ENCODE results near the gene ORM1. TPM values are rescaled to one million over a fixed set of nuclear protein-coding genes. Genes with fewer than 3 reads are reported as not detected.

ORM1 gene
- total and polyA plus RNA-seq, 7 experiments from 2014 or later, result 0.29 TPM; not detected in 6

- no peaks in the 10 kb centered on the region for H3K4me1 ChIP-seq (ENCODE audit: control insufficient read depth in 2 of 2, insufficient read depth in 2 of 2, low read length in 2 of 2)
- ChIA-PET CTCF (interaction anchor here (0.6 kb wide), 1 partner anchor 276 kb away, joined by 3 read pairs; no protein-coding TSS in a partner anchor), POLR2A (interaction anchor here (1.0 to 33.8 kb wide), 4 partner anchors 9 to 49 kb away, joined by 3 to 978 read pairs (median 6); partner anchors contain the start of gene AKNA)
- DNase-seq (no peak), ATAC-seq (no peak)
- Mint-ChIP-seq H3K9me3 (no peaks in the 10 kb centered on the region), H3K36me3 (peaks cover 9 to 67% (median 33%) of the 10 kb centered on the region in 5 donors), H3K4me1 (peaks cover 8 to 46% (median 20%) of the 10 kb centered on the region in 7 donors), H3K27me3 (no peaks in the 10 kb centered on the region), H3K27ac (peak overlapping the region in 6 of 9 donors; percentile 14 to 83 (median 56)), H3K4me3 (no peak overlapping the region)
- H3K27ac ChIP-seq (ENCODE audit: low read depth, low read length), result peak overlapping the region; percentile 37
- no peaks in the 10 kb centered on the region for H3K27me3 ChIP-seq (ENCODE audit: control insufficient read depth in 2 of 2, insufficient read depth in 2 of 2, low read length in 2 of 2)
- intact Hi-C loops (cut with micrococcal nuclease), result no loop called here
- H3K9me3 ChIP-seq (ENCODE audit: control insufficient read depth in 2 of 3, low read length in 3 of 3), result no peaks in the 10 kb centered on the region
- H3K4me3 ChIP-seq (ENCODE audit: low read length), result no peak overlapping the region
- H3K36me3 ChIP-seq (ENCODE audit: control insufficient read depth in 2 of 3, insufficient read depth in 3 of 3, low read length in 3 of 3), result peaks cover 55 to 98% (median 89%) of the 10 kb centered on the region in 3 experiments
Measured at GRCh38 chr9:114341991-114342390, 19.1 kb downstream of the ORM1 start.

- POLR2A ChIA-PET, result interaction anchor here (0.6 to 33.8 kb wide), 4 partner anchors 8 to 82 kb away, joined by 3 to 978 read pairs (median 6); partner anchors contain the start of gene AKNA
- no peak for DNase-seq
- intact Hi-C loops (cut with micrococcal nuclease), result no loop called here
Measured at GRCh38 chr9:114342755-114343440, 20.0 kb downstream of the ORM1 start.

GRCh38 chr9:114343471-114344187 is 20.7 kb downstream of the ORM1 start:
- Histone ChIP-seq H3K27me3 (ENCODE audit: control insufficient read depth in 2 of 2, insufficient read depth in 2 of 2, low read length in 2 of 2) (no peaks in the 10 kb centered on the region), H3K27ac (ENCODE audit: low read depth, low read length) (peak overlapping the region; percentile 20), H3K36me3 (ENCODE audit: control insufficient read depth in 2 of 3, insufficient read depth in 3 of 3, low read length in 3 of 3) (peaks cover 60 to 98% (median 81%) of the 10 kb centered on the region in 3 experiments), H3K4me3 (ENCODE audit: low read length) (no peak overlapping the region), H3K4me1 (ENCODE audit: control insufficient read depth in 2 of 2, insufficient read depth in 2 of 2, low read length in 2 of 2) (no peaks in the 10 kb centered on the region), H3K9me3 (ENCODE audit: control insufficient read depth in 2 of 3, low read length in 3 of 3) (no peaks in the 10 kb centered on the region)
- H3K4me1 Mint-ChIP-seq, result peaks cover 8 to 48% (median 23%) of the 10 kb centered on the region in 7 donors
- peaks cover 9 to 62% (median 34%) of the 10 kb centered on the region in 5 donors for H3K36me3 Mint-ChIP-seq
- intact Hi-C loops (cut with micrococcal nuclease), result no loop called here
- ATAC-seq (no peak), DNase-seq (no peak)
- peak overlapping the region in 8 of 9 donors; percentile 53 to 82 (median 70) for H3K27ac Mint-ChIP-seq
- no peaks in the 10 kb centered on the region for H3K9me3 Mint-ChIP-seq
- ChIA-PET CTCF (no interaction called here), POLR2A (interaction anchor here (0.9 to 33.8 kb wide), 3 partner anchors 11 to 47 kb away, joined by 3 to 978 read pairs (median 5); partner anchors contain the start of gene AKNA)
- no peak overlapping the region for H3K4me3 Mint-ChIP-seq
- H3K27me3 Mint-ChIP-seq, result no peaks in the 10 kb centered on the region

More at GRCh38 chr9:114342755-114343440, 20.0 kb downstream of the ORM1 start:
- Mint-ChIP-seq H3K27me3 (no peaks in the 10 kb centered on the region), H3K36me3 (peaks cover 9 to 61% (median 32%) of the 10 kb centered on the region in 5 donors), H3K4me3 (no peak overlapping the region), H3K4me1 (peaks cover 8 to 44% (median 20%) of the 10 kb centered on the region in 7 donors), H3K27ac (peak overlapping the region in 7 of 9 donors; percentile 39 to 79 (median 69)), H3K9me3 (no peaks in the 10 kb centered on the region)
- no peak for ATAC-seq
- no peaks in the 10 kb centered on the region for H3K9me3 ChIP-seq (ENCODE audit: control insufficient read depth in 2 of 3, low read length in 3 of 3)
- H3K4me3 ChIP-seq (ENCODE audit: low read length), result no peak overlapping the region
- peaks cover 58 to 98% (median 82%) of the 10 kb centered on the region in 3 experiments for H3K36me3 ChIP-seq (ENCODE audit: control insufficient read depth in 2 of 3, insufficient read depth in 3 of 3, low read length in 3 of 3)
- H3K4me1 ChIP-seq (ENCODE audit: control insufficient read depth in 2 of 2, insufficient read depth in 2 of 2, low read length in 2 of 2), result no peaks in the 10 kb centered on the region
- CTCF ChIA-PET, result no interaction called here
- peak overlapping the region; percentile 20 for H3K27ac ChIP-seq (ENCODE audit: low read depth, low read length)
- H3K27me3 ChIP-seq (ENCODE audit: control insufficient read depth in 2 of 2, insufficient read depth in 2 of 2, low read length in 2 of 2), result no peaks in the 10 kb centered on the region

- CTCF ChIA-PET, result no interaction called here
- peaks cover 59 to 98% (median 81%) of the 10 kb centered on the region in 3 experiments for H3K36me3 ChIP-seq (ENCODE audit: control insufficient read depth in 2 of 3, insufficient read depth in 3 of 3, low read length in 3 of 3)
- POLR2A ChIA-PET, result interaction anchor here (0.9 to 33.8 kb wide), 3 partner anchors 10 to 47 kb away, joined by 3 to 978 read pairs (median 5); partner anchors contain the start of gene AKNA
- H3K9me3 ChIP-seq (ENCODE audit: control insufficient read depth in 2 of 3, low read length in 3 of 3), result no peaks in the 10 kb centered on the region
- peaks cover 9 to 48% (median 28%) of the 10 kb centered on the region in 7 donors for H3K4me1 Mint-ChIP-seq
- ATAC-seq, result no peak
- no peaks in the 10 kb centered on the region for H3K27me3 ChIP-seq (ENCODE audit: control insufficient read depth in 2 of 2, insufficient read depth in 2 of 2, low read length in 2 of 2)
- no peak overlapping the region for H3K27ac ChIP-seq (ENCODE audit: low read depth, low read length)
- peaks cover 1 to 2% of the 10 kb centered on the region in 2 donors for H3K4me1 ChIP-seq (ENCODE audit: control insufficient read depth in 2 of 2, insufficient read depth in 2 of 2, low read length in 2 of 2)
- no peak overlapping the region for H3K4me3 ChIP-seq (ENCODE audit: low read length)
- H3K4me3 Mint-ChIP-seq, result no peak overlapping the region
- H3K27ac Mint-ChIP-seq, result peak overlapping the region in 8 of 9 donors; percentile 56 to 90 (median 74)
- intact Hi-C loops (cut with micrococcal nuclease), result no loop called here
- H3K27me3 Mint-ChIP-seq, result no peaks in the 10 kb centered on the region
- peaks cover 11 to 59% (median 36%) of the 10 kb centered on the region in 5 donors for H3K36me3 Mint-ChIP-seq
- DNase-seq, result no peak
- no peaks in the 10 kb centered on the region for H3K9me3 Mint-ChIP-seq
Measured at GRCh38 chr9:114344188-114344566, 21.3 kb downstream of the ORM1 start.

GRCh38 chr9:114344692-114345091 is 21.8 kb downstream of the ORM1 start:
- POLR2A ChIA-PET, result interaction anchor here (0.9 to 33.8 kb wide), 3 partner anchors 10 to 46 kb away, joined by 3 to 978 read pairs (median 5); partner anchors contain the start of gene AKNA
- Mint-ChIP-seq H3K9me3 (no peaks in the 10 kb centered on the region), H3K4me1 (peaks cover 14 to 48% (median 33%) of the 10 kb centered on the region in 7 donors), H3K36me3 (peaks cover 15 to 59% (median 41%) of the 10 kb centered on the region in 5 donors), H3K4me3 (no peak overlapping the region), H3K27me3 (no peaks in the 10 kb centered on the region), H3K27ac (peak overlapping the region in 8 of 9 donors; percentile 24 to 90 (median 70))
- intact Hi-C loops (cut with micrococcal nuclease), result no loop called here
- H3K27me3 ChIP-seq (ENCODE audit: control insufficient read depth in 2 of 2, insufficient read depth in 2 of 2, low read length in 2 of 2), result no peaks in the 10 kb centered on the region
- no peaks in the 10 kb centered on the region for H3K9me3 ChIP-seq (ENCODE audit: control insufficient read depth in 2 of 3, low read length in 3 of 3)
- DNase-seq (no peak), ATAC-seq (no peak)
- H3K4me1 ChIP-seq (ENCODE audit: control insufficient read depth in 2 of 2, insufficient read depth in 2 of 2, low read length in 2 of 2), result peaks cover 6 to 7% of the 10 kb centered on the region in 2 donors
- H3K4me3 ChIP-seq (ENCODE audit: low read length), result no peak overlapping the region
- CTCF ChIA-PET, result no interaction called here
- no peak overlapping the region for H3K27ac ChIP-seq (ENCODE audit: low read depth, low read length)
- H3K36me3 ChIP-seq (ENCODE audit: control insufficient read depth in 2 of 3, insufficient read depth in 3 of 3, low read length in 3 of 3), result peaks cover 59 to 98% (median 81%) of the 10 kb centered on the region in 3 experiments

GRCh38 chr9:114345493-114346065 is 22.7 kb downstream of the ORM1 start:
- H3K27me3 ChIP-seq (ENCODE audit: control insufficient read depth in 2 of 2, insufficient read depth in 2 of 2, low read length in 2 of 2), result no peaks in the 10 kb centered on the region
- POLR2A ChIA-PET, result interaction anchor here (0.6 to 33.8 kb wide), 3 partner anchors 10 to 46 kb away, joined by 3 to 978 read pairs (median 3); partner anchors contain the start of gene AKNA
- no peak overlapping the region for H3K4me3 Mint-ChIP-seq
- intact Hi-C loops (cut with micrococcal nuclease), result no loop called here
- ATAC-seq (no peak), DNase-seq (no peak)
- H3K36me3 Mint-ChIP-seq, result peaks cover 15 to 62% (median 40%) of the 10 kb centered on the region in 5 donors
- H3K4me3 ChIP-seq (ENCODE audit: low read length), result no peak overlapping the region
- H3K27ac Mint-ChIP-seq, result peak overlapping the region in 8 of 9 donors; percentile 10 to 84 (median 40)
- peaks cover 63 to 98% (median 81%) of the 10 kb centered on the region in 3 experiments for H3K36me3 ChIP-seq (ENCODE audit: control insufficient read depth in 2 of 3, insufficient read depth in 3 of 3, low read length in 3 of 3)
- H3K4me1 Mint-ChIP-seq, result peaks cover 17 to 56% (median 42%) of the 10 kb centered on the region in 7 donors
- peak overlapping the region; percentile 37 for H3K27ac ChIP-seq (ENCODE audit: low read depth, low read length)
- no peaks in the 10 kb centered on the region for H3K27me3 Mint-ChIP-seq
- H3K9me3 Mint-ChIP-seq, result no peaks in the 10 kb centered on the region
- CTCF ChIA-PET, result no interaction called here
- no peaks in the 10 kb centered on the region for H3K9me3 ChIP-seq (ENCODE audit: control insufficient read depth in 2 of 3, low read length in 3 of 3)
- H3K4me1 ChIP-seq (ENCODE audit: control insufficient read depth in 2 of 2, insufficient read depth in 2 of 2, low read length in 2 of 2), result peaks cover 15 to 16% of the 10 kb centered on the region in 2 donors
